ENCODE data around the gene ZNF385D.

The ZNF385D gene

GRCh38 chr3:21585216-21585740 lies 165.7 kb downstream of the ZNF385D start:
- DNase-seq = no peak

- no peak for DNase-seq
Measured at GRCh38 chr3:21573291-21573690, 177.7 kb downstream of the ZNF385D start.

GRCh38 chr3:21564531-21564930 lies 186.5 kb downstream of the ZNF385D start:
- no peak for DNase-seq

- DNase-seq = no peak
Measured at GRCh38 chr3:21562243-21562642, 188.8 kb downstream of the ZNF385D start.

- no peak for DNase-seq
Measured at GRCh38 chr3:21561472-21561871, 189.5 kb downstream of the ZNF385D start.

- no peak for DNase-seq
Measured at GRCh38 chr3:21551019-21551418, 200.0 kb downstream of the ZNF385D start.

- DNase-seq = no peak
Measured at GRCh38 chr3:21544076-21544462, 206.9 kb downstream of the ZNF385D start.

- no peak for DNase-seq
Measured at GRCh38 chr3:21543380-21544075, 207.5 kb downstream of the ZNF385D start.

GRCh38 chr3:21542656-21543379 lies 208.2 kb downstream of the ZNF385D start:
- no peak for DNase-seq

GRCh38 chr3:21540265-21540664 lies 210.7 kb downstream of the ZNF385D start:
- no peak for DNase-seq

GRCh38 chr3:21534462-21534861 lies 216.5 kb downstream of the ZNF385D start:
- no peak for DNase-seq

GRCh38 chr3:21533002-21533401 lies 218.0 kb downstream of the ZNF385D start:
- no peak for DNase-seq

GRCh38 chr3:21531909-21532308 lies 219.1 kb downstream of the ZNF385D start:
- DNase-seq = no peak

GRCh38 chr3:21528291-21528995 lies 222.6 kb downstream of the ZNF385D start:
- DNase-seq = no peak

GRCh38 chr3:21526461-21526860 lies 224.5 kb downstream of the ZNF385D start:
- DNase-seq = no peak

- DNase-seq = no peak
Measured at GRCh38 chr3:21524133-21524532, 226.9 kb downstream of the ZNF385D start.

GRCh38 chr3:21520106-21520963 lies 230.7 kb downstream of the ZNF385D start:
- no peak for DNase-seq

GRCh38 chr3:21517184-21517583 lies 233.8 kb downstream of the ZNF385D start:
- no peak for DNase-seq

GRCh38 chr3:21515417-21515816 lies 235.6 kb downstream of the ZNF385D start:
- no peak for DNase-seq

- no peak for DNase-seq
Measured at GRCh38 chr3:21509731-21510470, 241.1 kb downstream of the ZNF385D start.

- DNase-seq = no peak
Measured at GRCh38 chr3:21508246-21508645, 242.8 kb downstream of the ZNF385D start.
